PC-9 (cell line): ENCODE measurements around the gene TSFM.

Source experiments
- EZH2 ChIP-seq: fragments of 200-600 bp; sonication (generic); IDR thresholded peaks from 2 replicates; pipeline ENCODE4 v1.8.0; 2017; ENCODE audit warnings: antibody characterized with exemption, low read depth
- TF ChIP-seq, protein P1 (sequence below): fragments of 200-600 bp; sonication (generic); conservative IDR thresholded peaks from 2 replicates; pipeline ENCODE4 v1.6.1; 2017; ENCODE audit warnings: mixed run types, antibody characterized with exemption, mild to moderate bottlenecking, moderate library complexity

DNA sequence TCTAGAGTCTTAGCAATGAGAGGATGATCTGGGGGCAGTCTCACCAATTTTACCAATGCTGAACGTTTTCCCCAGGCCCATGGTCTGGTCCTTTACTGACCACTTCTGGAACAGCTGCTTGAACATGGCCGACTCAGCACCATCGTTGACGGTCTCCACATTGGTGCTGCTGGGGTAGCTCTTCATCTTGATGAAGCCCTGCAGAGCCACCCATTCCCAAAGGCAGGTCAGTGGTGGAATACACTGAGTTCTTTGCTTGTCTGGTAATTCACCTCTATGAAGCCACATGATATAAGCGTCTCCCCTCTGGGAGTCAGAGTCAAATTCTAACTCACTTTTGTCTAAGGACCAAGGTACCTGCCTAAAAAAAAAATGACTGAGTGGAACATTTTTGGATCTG lies 25.8 kb downstream of the TSFM start:
- TF ChIP-seq, protein P1, sequence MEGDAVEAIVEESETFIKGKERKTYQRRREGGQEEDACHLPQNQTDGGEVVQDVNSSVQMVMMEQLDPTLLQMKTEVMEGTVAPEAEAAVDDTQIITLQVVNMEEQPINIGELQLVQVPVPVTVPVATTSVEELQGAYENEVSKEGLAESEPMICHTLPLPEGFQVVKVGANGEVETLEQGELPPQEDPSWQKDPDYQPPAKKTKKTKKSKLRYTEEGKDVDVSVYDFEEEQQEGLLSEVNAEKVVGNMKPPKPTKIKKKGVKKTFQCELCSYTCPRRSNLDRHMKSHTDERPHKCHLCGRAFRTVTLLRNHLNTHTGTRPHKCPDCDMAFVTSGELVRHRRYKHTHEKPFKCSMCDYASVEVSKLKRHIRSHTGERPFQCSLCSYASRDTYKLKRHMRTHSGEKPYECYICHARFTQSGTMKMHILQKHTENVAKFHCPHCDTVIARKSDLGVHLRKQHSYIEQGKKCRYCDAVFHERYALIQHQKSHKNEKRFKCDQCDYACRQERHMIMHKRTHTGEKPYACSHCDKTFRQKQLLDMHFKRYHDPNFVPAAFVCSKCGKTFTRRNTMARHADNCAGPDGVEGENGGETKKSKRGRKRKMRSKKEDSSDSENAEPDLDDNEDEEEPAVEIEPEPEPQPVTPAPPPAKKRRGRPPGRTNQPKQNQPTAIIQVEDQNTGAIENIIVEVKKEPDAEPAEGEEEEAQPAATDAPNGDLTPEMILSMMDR: no peak
- TF ChIP-seq EZH2: no peak
